Osteoblast (primary cell): ENCODE results near the gene PCGF5. TPM values are rescaled to one million over a fixed set of nuclear protein-coding genes. Genes with fewer than 3 reads are reported as not detected.

Experiments used
- DNase-seq: peaks from one replicate; pipeline ENCODE4 v3.0.0; 2011; ENCODE audit warnings: low spot score, mixed read lengths; ENCODE audit not compliant: insufficient read length; ENCODE audit errors: missing footprints
- H2AFZ ChIP-seq: 2 replicates; pipeline ENCODE4 v1.6.0; 2011; ENCODE audit warnings: mild to moderate bottlenecking, low read length
- H3K27ac ChIP-seq: 2 replicates; pipeline ENCODE4 v1.5.1; 2011; ENCODE audit warnings: mild to moderate bottlenecking, low read depth, low read length, moderate library complexity
- H3K27me3 ChIP-seq: 2 replicates; pipeline ENCODE4 v1.6.0; 2012; ENCODE audit warnings: mild to moderate bottlenecking, control low read depth, inconsistent platforms, low read length, moderate library complexity; ENCODE audit not compliant: insufficient read depth
- H3K36me3 ChIP-seq: 2 replicates; pipeline ENCODE4 v1.5.1; 2011; ENCODE audit warnings: mild to moderate bottlenecking, low read length, control low read depth, moderate library complexity; ENCODE audit not compliant: insufficient read depth
- H3K4me1 ChIP-seq: 2 replicates; pipeline ENCODE4 v1.5.1; 2011; ENCODE audit warnings: mild to moderate bottlenecking, low read length, control low read depth, moderate library complexity; ENCODE audit not compliant: insufficient read depth
- H3K4me2 ChIP-seq: 2 replicates; pipeline ENCODE4 v1.6.0; 2011; ENCODE audit warnings: mild to moderate bottlenecking, low read length; ENCODE audit not compliant: insufficient read depth
- H3K4me3 ChIP-seq: fragments of 200-600 bp; sonication (generic); 3 replicates; pipeline ENCODE4 v1.5.1; 2012; ENCODE audit warnings: mild to moderate bottlenecking, low read length, inconsistent platforms; ENCODE audit not compliant: insufficient read depth
- H3K79me2 ChIP-seq: 2 replicates; pipeline ENCODE4 v1.6.0; 2012; ENCODE audit warnings: mild to moderate bottlenecking, low read length, control low read depth, inconsistent platforms; ENCODE audit not compliant: insufficient read depth
- H3K9me3 ChIP-seq: 2 replicates; pipeline ENCODE4 v1.5.1; 2011; ENCODE audit warnings: low read depth, low read length, control low read depth
- H4K20me1 ChIP-seq: 2 replicates; pipeline ENCODE4 v1.6.0; 2012; ENCODE audit warnings: mild to moderate bottlenecking, low read length, control low read depth; ENCODE audit not compliant: insufficient read depth
- total RNA-seq: library from RNA; depleted of rRNA; stranded (reverse); fragments of >200 nt; gene quantifications from 2 replicates; pipeline ENCODE4 v1.2.3, GENCODE V29; 2012
- TF ChIP-seq, protein P1 (sequence below): IDR thresholded peaks from 2 replicates; pipeline ENCODE4 v1.5.1; 2011; ENCODE audit warnings: mild to moderate bottlenecking, low read depth, low read length, moderate library complexity; ENCODE audit errors: extremely low read depth

PCGF5 gene
- total RNA-seq, 1 donor = 99.2 TPM

DNA sequence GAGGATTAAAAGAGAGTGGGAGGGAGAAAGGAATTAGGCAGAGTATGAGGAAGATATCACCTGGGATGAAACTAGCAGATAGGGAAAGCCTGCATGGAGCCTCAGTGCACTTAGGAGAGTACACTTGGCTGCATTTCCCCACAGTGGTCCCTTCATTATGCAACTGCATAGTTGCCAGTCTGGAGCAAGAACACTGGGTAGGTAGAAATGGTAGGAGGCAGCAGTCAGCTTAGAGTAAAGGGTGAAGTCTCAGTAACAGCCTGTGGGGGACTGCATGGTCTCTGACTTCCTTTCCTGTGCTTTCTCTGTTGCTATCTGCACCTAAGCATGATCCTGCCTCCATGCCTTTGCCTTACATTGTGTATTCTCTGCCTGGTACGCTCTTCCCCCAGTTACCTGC lies 14.0 kb upstream of the PCGF5 start:
- Histone ChIP-seq H3K27ac (no peak overlapping the region), H3K4me2 (no peak overlapping the region), H3K4me3 (no peak overlapping the region), H3K9me3 (no peaks in the 10 kb centered on the region), H2AFZ (no peak overlapping the region), H3K27me3 (no peaks in the 10 kb centered on the region), H3K79me2 (peaks cover 80% of the 10 kb centered on the region), H3K4me1 (peaks cover 2% of the 10 kb centered on the region), H3K36me3 (no peaks in the 10 kb centered on the region), H4K20me1 (peaks cover 25% of the 10 kb centered on the region)
- TF ChIP-seq, protein P1, sequence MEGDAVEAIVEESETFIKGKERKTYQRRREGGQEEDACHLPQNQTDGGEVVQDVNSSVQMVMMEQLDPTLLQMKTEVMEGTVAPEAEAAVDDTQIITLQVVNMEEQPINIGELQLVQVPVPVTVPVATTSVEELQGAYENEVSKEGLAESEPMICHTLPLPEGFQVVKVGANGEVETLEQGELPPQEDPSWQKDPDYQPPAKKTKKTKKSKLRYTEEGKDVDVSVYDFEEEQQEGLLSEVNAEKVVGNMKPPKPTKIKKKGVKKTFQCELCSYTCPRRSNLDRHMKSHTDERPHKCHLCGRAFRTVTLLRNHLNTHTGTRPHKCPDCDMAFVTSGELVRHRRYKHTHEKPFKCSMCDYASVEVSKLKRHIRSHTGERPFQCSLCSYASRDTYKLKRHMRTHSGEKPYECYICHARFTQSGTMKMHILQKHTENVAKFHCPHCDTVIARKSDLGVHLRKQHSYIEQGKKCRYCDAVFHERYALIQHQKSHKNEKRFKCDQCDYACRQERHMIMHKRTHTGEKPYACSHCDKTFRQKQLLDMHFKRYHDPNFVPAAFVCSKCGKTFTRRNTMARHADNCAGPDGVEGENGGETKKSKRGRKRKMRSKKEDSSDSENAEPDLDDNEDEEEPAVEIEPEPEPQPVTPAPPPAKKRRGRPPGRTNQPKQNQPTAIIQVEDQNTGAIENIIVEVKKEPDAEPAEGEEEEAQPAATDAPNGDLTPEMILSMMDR = no peak
- no peak for DNase-seq

- H3K4me1 ChIP-seq = no peaks in the 10 kb centered on the region
- peaks cover 23% of the 10 kb centered on the region for H4K20me1 ChIP-seq
- H3K27me3 ChIP-seq = no peaks in the 10 kb centered on the region
- no peak for DNase-seq
- H3K9me3 ChIP-seq = no peaks in the 10 kb centered on the region
- TF ChIP-seq, protein P1 = no peak
- H3K79me2 ChIP-seq = peaks cover 80% of the 10 kb centered on the region
- no peak overlapping the region for H2AFZ ChIP-seq
- no peak overlapping the region for H3K4me3 ChIP-seq
- H3K27ac ChIP-seq = no peak overlapping the region
- H3K4me2 ChIP-seq = no peak overlapping the region
- no peaks in the 10 kb centered on the region for H3K36me3 ChIP-seq
Measured at GRCh38 chr10:91206837-91207474, 13.5 kb upstream of the PCGF5 start.

DNA sequence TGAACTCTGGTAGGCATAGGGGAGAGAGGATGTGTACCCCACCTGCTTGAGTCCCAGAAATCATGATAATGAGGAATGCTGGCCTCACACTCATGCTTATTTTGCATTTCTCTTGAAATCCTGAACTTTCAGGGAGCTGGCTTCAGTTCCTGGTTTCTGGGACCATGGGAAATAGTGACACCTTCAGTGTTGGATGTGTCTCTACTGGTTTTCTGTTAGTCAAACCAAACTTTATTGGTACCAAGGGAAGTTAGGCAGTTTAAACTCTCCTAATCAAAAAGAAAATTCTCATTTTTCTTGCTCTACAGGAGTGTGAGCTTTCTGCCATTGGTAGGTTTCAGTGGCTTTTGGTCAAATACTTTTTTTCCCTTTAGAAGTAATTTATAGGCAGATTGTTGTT lies 11.8 kb upstream of the PCGF5 start:
- peaks cover 15% of the 10 kb centered on the region for H4K20me1 ChIP-seq
- no peaks in the 10 kb centered on the region for H3K4me1 ChIP-seq
- H3K4me3 ChIP-seq = no peak overlapping the region
- H2AFZ ChIP-seq = no peak overlapping the region
- H3K36me3 ChIP-seq = no peaks in the 10 kb centered on the region
- H3K9me3 ChIP-seq = no peaks in the 10 kb centered on the region
- H3K79me2 ChIP-seq = peaks cover 74% of the 10 kb centered on the region
- no peak overlapping the region for H3K4me2 ChIP-seq
- no peak overlapping the region for H3K27ac ChIP-seq
- H3K27me3 ChIP-seq = no peaks in the 10 kb centered on the region
- no peak for DNase-seq
- TF ChIP-seq, protein P1 = peak; percentile 25

DNA sequence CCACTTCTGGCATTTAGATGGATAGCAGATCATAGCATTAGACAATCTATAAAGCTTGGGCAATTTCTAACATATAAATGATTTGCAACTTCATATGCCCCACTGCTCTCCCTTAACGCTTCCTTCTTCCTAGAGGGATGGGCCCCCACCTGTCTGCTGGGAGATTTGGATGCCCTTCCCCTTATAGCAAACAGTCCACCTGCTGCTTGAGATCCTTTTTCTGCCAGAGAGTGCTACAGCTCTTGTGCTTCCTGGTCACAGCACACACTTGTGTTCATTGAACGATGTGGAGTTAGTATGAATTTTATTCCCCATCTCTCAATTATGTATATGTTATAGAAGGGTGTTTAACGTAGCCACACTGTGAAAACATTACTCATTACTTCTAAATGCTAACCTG lies 10.4 kb upstream of the PCGF5 start:
- no peaks in the 10 kb centered on the region for H3K9me3 ChIP-seq
- H4K20me1 ChIP-seq = peaks cover 21% of the 10 kb centered on the region
- H3K79me2 ChIP-seq = peaks cover 77% of the 10 kb centered on the region
- no peak overlapping the region for H3K4me3 ChIP-seq
- H3K27ac ChIP-seq = no peak overlapping the region
- H3K27me3 ChIP-seq = no peaks in the 10 kb centered on the region
- no peak for DNase-seq
- no peaks in the 10 kb centered on the region for H3K4me1 ChIP-seq
- no peak overlapping the region for H3K4me2 ChIP-seq
- no peak overlapping the region for H2AFZ ChIP-seq
- H3K36me3 ChIP-seq = no peaks in the 10 kb centered on the region
- TF ChIP-seq, protein P1 = no peak
